HG02970 (cell line): ENCODE measurements around the gene LRRIQ4.
A peak's percentile ranks its signal among the peaks of the same experiment; 100 is the strongest.

Experiments used
- ATAC-seq: cut with Tn5 transposase; IDR thresholded peaks from one replicate; pipeline ENCODE4 v1.9.1; 2021; ENCODE audit warnings: mild to moderate bottlenecking, moderate library complexity, moderate number of reproducible peaks; ENCODE audit not compliant: unreplicated experiment, low FRiP score

Gene LRRIQ4

DNA sequence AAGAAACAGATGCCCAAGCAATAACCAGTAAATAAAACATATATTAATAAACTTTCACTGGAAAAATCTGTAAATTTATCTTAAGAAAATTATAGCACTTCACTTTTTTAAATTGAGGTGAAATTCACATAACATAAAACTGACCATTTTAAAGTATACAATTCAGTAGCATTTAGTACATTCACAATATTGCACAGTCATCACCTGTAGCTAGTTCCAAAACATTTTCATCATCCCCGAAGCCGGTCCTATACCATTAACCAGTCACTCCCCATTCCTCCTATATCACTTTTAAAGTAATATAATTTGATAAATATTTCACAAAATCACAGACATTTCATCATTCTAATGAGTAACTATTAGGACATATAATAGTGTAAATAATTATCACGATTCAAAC is 8.0 kb upstream of the LRRIQ4 start:
- no peak for ATAC-seq

DNA sequence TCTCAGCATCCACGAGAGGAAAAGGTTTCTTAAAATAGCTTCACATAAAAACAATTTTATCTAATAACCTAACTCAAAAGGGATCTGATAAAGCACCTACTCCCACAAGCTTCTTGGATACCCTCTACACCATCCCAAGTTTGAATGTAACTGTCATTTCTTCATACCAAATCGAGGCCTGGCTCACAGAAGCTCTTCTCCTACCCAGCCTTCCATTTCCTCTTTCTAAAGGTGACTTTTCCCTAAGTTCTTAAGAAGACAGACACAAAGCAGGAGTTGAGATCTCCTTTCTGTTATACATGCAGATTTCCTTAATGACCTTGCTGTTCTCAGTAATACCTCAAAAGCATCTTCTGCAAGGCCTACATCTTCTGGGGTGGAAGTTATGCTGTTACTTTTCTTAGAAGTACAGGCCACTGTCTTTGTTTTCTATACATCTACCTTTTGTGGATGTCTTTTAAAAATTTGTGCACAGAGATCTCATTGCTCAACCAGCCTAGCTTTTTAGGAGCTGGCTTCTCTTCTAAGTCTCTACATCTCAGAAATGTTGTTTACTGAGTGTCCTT is 3.4 kb upstream of the LRRIQ4 start:
- ATAC-seq: no peak

DNA sequence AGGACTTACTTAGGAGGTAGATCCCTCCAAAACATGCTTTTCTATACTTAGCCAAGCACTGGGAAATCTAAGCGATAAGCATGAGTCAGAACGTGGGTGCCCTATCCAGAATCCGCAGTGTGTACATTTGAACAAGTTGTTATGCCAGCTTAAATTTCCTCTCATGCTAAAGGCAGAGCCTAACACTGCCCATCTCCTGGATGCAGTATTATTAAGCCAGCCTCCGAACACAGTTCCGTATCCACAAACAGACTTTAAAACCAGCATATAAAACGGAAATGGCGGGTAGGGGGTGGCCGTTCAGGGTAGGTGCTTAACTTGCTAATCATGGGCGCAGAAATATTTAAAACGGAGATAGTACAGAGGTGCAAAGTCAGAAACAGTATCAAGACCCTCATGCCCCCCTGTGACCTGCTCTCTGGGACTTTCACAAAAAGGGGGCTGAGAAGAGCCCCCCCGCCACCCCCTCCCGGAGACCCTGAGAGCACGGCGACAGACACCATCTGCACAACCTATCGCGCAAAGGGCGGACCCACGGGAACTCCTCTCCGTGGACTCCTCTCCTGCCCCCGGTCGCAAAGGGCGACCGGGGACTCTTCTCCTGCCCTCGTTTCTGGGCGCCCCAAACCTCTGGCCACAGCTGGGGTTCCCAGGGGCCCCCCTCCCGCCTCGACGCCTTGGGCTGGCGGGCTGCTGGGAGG is 889 bp upstream of the LRRIQ4 start:
- ATAC-seq: no peak

DNA sequence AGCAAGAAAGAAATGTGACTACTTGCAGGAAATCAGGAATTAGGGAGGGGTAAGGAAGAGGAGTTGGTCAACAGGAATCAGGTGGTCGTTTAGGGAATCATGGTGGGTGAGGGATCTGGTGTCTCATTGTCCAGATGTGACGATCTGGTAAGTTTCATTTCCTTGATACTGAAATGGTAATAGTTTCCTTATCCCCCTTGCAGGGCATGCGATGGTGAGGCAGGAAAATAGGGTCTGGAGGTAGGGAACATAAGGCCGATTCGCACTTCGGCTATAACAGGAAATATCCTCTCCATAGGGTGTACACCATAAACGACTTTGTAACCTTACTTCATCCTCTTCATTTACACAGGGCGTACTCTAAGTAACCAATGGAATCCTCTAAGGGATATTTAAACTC is 608 bp downstream of the LRRIQ4 start:
- no peak for ATAC-seq

DNA sequence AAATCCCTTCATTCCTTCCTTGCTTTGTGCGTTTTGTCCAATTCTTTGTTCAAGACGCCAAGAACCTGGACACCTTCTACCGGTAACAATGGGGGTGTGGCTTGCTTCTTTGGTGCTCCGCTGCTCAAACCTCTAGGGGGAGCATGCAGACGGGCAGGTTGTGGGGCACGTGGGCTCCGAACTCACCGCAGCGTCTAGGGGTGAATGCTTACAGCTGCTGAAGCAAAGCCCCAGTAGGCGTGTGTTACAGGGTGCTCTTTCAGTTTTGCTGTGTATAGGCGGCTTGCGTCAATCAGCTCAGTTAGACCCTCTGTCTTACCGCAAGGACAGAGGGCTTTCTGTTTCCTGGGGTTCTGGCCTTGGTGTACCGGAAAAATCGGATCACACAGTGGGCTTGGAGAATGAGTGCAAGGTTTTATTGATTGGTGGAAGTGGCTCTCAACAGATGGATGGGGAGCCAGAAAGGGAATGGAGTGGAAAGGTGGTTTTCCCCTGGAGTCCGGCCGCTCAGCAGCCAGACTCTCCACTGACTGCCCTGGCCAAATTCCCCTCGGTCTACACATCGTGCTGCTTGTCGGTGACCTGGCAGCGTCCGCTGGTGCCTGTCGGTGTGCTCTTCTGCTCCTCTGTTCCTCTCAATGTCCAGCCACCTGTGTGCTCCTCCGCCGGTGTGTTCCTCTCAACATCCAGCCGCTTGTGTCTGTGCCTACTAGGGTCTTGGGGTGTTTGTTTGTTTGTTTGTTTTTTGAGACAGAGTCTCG is 1.3 kb downstream of the LRRIQ4 start:
- ATAC-seq: peak; percentile 84

DNA sequence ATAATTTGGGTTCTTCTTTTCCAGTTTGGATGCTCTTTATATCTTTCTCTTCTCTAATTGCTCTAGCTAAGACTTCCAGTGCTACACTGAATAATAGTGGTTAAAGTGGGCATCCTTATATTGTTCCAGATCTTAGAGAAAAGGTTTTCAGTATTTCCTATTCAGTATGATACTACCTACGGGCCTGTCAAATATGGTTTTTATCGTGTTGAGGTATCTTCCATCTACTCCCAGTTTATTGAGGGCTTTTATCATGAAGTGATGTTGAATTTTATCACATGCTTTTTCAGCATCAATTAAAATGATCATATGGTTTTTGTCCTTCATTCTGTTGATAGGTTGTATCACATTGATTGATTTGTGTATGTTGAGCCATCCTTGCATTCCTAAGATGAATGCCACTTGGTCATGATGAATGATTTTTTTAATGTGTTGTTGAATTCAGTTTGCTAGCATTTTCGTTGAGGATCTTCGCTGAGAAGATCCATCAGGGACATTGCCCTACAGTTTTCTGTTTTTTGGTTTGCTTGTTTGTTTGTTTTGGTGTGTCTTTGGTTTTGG is 3.0 kb downstream of the LRRIQ4 start:
- no peak for ATAC-seq

DNA sequence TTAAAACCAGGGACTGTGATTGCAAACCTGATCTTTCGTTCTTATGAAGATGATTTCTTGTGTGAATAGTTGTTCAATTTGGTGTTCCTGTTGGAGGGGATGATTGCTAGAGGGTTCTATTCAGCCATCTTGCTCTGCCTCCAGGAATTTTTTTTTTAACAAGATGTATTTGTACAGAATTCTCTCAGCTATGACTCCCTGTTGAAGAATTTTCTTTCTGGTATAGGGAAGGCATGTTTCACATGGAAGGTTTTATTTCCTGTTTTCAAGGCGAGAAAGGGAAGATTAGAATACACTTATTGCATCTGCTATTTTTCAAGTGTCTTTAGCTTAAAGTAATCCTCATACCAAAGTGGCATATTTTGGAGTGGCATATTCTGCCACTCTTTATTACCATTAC is 5.6 kb downstream of the LRRIQ4 start:
- ATAC-seq: no peak

DNA sequence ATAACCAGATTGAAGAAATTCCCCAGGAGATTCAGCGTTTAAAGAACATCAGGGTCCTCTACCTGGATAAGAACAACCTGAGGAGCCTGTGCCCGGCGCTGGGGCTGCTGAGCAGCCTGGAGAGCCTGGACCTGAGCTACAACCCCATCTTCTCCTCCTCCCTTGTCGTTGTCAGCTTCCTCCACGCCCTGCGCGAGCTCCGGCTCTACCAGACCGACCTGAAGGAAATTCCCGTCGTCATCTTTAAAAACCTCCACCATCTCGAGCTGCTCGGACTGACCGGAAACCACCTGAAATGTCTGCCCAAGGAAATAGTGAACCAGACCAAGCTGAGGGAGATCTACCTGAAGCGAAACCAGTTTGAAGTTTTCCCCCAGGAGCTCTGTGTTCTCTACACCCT is 9.4 kb downstream of the LRRIQ4 start:
- ATAC-seq: no peak

DNA sequence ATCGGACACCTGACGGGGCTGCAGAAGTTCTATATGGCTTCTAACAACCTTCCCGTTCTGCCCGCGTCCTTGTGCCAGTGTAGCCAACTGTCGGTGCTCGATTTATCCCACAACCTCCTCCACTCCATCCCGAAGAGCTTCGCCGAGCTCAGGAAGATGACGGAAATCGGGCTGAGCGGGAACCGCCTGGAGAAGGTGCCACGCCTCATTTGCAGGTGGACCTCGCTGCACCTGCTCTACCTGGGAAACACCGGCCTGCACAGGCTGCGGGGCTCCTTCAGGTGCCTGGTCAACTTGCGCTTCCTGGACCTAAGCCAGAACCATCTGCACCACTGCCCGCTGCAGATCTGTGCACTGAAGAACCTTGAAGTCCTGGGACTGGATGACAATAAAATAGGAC is 9.9 kb downstream of the LRRIQ4 start:
- ATAC-seq: no peak

DNA sequence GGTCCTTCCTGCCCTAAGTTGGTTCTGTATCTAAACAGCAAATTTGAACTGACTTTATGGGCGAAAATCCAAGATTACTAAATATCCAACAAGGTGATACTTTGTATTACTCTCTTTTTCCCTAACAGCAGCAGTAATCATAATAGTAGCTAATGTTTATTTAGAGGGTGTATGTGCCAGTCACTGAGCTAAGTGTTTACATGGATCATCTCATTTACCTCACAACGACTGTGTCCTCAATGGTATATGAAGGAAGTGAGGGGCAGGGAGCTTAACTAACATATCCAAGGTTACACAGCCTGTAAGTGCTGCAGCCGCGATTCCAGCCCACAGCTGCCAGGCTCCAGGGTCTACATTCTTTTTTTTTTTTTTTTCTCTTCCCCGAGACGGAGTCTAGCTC is 10.3 kb downstream of the LRRIQ4 start:
- no peak for ATAC-seq

DNA sequence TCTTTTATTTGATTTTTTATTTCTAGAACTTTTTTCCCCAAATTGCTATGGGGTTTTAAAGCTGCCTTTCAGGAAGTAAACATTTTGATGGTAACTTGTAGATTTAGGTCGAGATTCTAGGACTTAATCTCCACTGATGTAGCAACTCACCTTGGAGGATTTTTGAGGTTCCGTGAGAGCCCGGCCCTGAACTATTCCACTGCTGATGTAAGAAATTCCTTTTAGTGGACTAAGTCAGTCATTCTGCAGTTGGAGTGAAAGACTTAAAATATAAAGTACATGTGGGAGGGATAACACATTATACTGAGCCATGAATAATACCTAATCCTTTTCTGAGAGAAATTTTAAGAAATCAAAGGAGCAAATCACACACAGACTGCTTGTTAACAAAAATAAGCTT is 12.6 kb downstream of the LRRIQ4 start:
- no peak for ATAC-seq

DNA sequence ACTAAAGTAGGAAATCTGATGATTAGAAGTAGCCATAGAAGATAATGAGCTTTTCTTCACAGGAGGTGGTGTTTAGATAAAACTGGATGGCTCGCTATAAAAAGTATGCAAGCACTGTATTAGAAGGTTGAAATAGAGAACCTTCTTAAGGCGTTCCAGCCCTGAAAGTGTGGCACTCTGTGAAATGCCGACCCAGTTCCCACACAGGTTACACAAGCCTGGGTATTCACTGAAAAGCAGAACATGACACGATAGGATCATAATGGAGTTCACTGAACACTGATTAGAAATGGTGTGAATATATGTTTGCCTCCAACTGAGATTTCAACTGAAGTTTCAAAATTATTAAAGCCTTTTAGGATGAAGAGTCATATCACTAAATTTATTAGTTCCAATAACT is 15.0 kb downstream of the LRRIQ4 start:
- no peak for ATAC-seq

DNA sequence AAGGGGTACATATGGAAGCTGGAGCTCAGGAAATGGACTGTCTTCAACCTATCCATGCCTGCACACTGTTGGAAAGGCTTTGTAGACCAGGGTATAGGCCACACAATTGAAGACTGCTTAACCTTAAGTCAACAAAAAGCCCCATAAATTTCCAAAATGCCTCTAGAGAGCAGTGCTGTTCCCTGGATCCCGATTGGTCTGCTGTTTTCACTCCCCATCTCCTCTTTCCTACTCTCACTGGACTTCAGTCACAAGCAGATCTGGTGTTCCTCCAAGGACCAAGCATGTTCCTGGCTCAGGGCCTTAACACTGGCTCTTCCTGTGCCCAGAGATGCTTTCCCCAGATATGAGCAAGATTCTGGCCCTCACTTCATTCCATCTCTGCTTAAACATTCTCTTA is 22.9 kb downstream of the LRRIQ4 start:
- ATAC-seq: no peak

DNA sequence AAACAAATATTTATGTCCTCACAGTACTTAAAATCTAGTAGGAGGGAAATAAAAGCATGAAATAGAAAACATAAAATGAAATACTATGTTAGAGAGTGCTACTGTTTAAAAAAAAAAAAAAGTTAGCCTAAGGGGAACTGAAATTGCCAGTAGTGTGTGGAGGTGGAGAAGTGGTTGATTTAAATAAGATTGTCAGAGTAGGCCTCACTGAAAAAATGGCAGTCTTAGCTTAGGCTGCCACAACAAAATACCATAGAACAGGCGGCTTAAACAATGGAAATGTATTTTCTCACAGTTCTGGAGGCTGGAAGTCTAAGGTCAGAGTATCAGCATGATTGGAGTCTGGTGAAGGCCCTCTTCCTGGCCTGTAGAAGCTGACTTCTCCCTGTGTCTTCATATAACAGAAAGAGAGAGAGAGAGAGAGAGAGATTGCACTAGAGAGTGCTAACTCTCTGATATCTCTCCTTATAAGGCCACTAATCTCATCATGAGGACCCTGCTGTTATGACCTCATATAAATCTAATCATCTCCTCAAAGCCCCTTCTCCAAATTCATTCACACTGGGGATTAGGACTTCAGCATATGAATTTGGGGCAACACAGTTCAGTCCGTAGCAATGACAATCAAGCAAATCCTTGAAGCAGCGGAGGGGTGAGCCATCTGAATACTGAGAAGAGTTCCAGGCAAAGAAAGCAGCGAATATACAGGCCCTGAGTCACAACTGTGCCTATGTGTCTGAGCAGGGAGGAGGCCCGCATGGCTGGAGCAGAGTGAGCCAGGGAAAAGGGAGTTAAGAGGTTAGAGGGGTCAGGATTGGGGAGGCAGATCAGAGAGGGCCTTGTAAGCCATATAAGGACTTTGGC is 23.6 kb downstream of the LRRIQ4 start:
- no peak for ATAC-seq

DNA sequence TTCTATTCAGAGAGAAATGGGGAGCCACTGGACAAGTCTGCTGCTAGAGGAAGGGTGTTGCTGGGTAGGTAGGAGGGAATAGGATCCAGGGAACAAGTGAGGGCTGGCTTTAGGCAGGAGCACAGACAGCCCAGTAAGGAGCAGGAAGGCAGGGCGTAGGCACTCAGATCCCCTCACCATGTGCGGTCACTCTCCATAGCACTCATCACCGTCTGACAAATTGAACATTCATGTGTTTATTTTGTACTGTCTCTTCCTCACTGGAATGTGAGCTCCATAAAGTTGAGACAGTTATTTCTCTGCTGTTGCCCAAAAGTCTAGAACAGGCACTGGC is 24.2 kb downstream of the LRRIQ4 start:
- no peak for ATAC-seq

DNA sequence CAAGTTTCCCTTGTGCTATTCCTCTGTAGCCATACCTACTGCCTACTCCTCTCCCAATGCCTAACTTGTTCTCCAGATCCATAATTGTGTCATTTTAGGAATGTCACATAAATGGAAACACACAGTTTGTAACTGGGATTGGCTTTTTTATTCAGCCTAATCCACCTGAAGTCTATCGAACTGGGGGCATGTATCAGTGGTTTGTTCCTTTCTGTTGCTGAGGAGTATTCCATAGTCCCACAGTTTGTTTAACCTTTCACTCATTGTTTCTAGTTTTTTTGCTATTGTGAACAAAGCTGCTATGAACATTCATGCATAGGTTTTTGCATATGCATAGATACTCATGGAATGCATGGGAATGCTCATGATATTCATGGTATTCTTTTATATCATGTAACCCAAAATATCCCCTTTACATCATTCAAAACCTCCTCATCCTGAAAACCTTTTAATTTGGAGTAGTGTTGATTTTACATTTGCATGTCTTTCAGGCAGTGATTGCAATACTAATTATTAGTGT is 25.9 kb downstream of the LRRIQ4 start:
- no peak for ATAC-seq

DNA sequence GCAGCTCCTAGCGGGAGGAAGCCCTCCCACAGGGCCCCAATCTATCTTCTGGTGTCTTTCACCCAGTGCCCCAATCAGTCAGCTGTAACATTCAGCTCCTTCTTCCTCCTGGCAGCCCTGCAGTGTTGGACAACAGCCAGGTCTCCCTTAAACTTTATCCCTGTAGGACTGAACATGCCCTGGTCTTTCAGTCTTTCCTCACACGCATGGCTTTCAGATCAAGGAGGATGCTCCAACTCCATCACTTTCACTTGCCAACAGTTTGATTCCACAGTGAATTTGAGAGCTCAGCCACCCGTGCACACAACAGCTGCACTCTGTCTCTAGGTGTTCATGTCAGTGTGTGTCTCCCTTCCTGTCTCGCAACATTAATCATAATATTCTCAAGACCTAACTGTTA is 28.5 kb downstream of the LRRIQ4 start:
- ATAC-seq: no peak

DNA sequence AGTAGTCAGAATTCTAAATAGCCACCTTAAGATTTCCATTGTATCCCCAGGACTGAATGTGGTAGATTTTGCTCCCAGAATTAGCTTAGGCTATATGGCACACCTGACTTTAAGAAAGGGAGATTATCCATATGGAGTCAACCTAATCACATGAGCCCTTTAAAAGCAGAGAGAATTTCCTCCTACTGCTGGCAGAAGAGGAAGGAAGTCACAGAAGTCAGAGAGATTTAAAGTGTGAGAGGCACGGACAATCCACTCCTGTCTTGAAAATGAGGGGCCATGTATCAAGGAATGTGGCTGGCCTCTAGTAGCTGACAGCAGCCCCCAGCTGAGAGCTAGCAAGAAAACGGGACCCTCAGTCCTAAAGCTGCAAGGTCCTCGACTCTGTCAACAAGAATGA is 30.3 kb downstream of the LRRIQ4 start:
- ATAC-seq: no peak

DNA sequence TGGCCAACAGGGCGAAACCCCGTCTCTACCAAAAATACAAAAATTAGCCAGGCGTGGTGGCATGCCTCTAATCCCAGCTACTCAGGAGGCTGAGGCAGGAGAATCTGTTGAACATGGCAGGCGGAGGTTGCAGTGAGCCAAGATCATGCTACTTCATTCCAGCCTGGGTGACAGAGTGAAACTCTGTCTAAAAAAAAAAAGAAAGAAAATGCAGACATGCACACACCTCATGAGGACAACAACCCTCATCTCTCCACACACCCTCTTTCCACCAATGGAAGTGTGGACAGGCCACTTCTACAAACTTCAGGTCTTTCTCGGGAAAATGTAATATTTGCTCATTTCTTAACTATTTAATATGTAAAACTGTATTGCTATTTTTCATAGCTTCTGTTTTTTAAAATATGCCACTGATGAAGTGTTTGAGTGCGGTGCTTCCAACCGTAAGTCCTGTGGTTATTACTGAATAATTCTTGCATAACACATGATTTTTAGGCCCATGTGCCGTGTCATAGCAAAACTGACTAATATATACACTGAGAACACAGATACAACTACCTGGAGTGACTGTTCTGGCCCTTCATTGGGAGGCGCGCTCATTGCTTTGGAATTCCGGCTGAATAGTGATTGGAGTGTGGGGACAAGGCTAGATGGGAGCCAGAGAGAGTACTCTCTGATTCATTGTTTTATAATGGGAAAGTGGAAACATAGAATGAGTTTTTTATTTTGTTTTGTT is 34.0 kb downstream of the LRRIQ4 start:
- no peak for ATAC-seq

DNA sequence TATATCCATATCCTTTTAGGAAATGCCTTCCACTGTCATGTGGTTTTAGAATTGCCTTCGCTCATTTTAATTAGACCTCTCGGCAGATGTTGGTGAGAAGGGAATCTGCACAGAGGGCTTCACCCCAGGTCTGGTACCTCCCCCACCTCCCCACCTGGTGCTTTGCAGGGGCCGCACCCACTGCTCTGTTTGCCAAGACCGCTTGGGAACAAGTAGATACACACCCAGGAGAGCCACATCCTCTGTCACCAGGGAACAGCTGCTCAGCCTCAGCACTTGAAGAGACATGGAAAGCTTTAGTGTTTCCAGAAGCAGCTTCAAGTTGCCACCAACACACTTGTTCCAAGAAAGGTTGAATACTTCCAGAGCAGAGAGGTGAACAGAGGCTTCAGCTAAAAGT is 35.2 kb downstream of the LRRIQ4 start:
- no peak for ATAC-seq
